Colonic mucosa (tissue), 4 donors: ENCODE data around the gene SELENOH. TPM values are rescaled to one million over a fixed set of nuclear protein-coding genes. Genes with fewer than 3 reads are reported as not detected.

ENCODE experiments used
- DNase-seq: peaks from one replicate; pipeline ENCODE4 v3.0.0-alpha.2; 2020
- H3K27ac ChIP-seq: fragments of 200-600 bp; one replicate; pipeline ENCODE4 v1.8.0; 2021
- H3K27me3 ChIP-seq: fragments of 200-600 bp; one replicate; pipeline ENCODE4 v1.8.0; 2021
- H3K36me3 ChIP-seq: fragments of 200-600 bp; one replicate; pipeline ENCODE4 v1.8.0; 2021
- H3K4me1 ChIP-seq: fragments of 200-600 bp; one replicate; pipeline ENCODE4 v1.8.0; 2021; ENCODE audit warnings: mild to moderate bottlenecking
- H3K4me3 ChIP-seq: fragments of 200-600 bp; one replicate; pipeline ENCODE4 v1.8.0; 2021
- H3K9ac ChIP-seq, 2 donors: one replicate each; pipeline ENCODE4 v1.7.0; 2013; ENCODE audit warnings: control low read depth in 2 of 2, low read depth in 2 of 2, low read length in 2 of 2
- H3K9me3 ChIP-seq: fragments of 200-600 bp; one replicate; pipeline ENCODE4 v1.8.0; 2021
- CTCF ChIP-seq: fragments of 200-600 bp; IDR thresholded peaks from one replicate; pipeline ENCODE4 v1.8.0; 2022; ENCODE audit warnings: antibody characterized with exemption, mild to moderate bottlenecking
- intact Hi-C: fragments of 100-400 bp; cut with DNase I; formaldehyde crosslinking; loops from one replicate; pipeline ENCODE4 v1.14.1; 2022
- total RNA-seq, 2 donors: library from RNA; stranded (reverse); fragmentation: NEBNext Ultra II Directional in 1 of 2; extraction: Animal tissue kit (Norgen Biotek cat#: 25700) in 1 of 2; gene quantifications; one replicate each; pipeline ENCODE4 v1.2.1, GENCODE V29; 2021
- donor health status: healthy.
- donor health status: DM: no; HTN: no; CAD: no.
- donor health status: DM: no; HTN: no; CAD: no.

SELENOH gene
- total RNA-seq, 2 donors from 2014 or later, result 86.9 to 140 TPM

- H3K4me3 ChIP-seq, result no peak overlapping the region
- no peaks in the 10 kb centered on the region for H3K9me3 ChIP-seq
- H3K36me3 ChIP-seq, result no peaks in the 10 kb centered on the region
- no peak for DNase-seq
- H3K9ac ChIP-seq, result no peak overlapping the region
- no peaks in the 10 kb centered on the region for H3K27me3 ChIP-seq
- H3K4me1 ChIP-seq, result peaks cover 48% of the 10 kb centered on the region
- intact Hi-C loops, result no loop called here
- TF ChIP-seq CTCF, result no peak
- peak overlapping the region; percentile 52 for H3K27ac ChIP-seq
Measured at GRCh38 chr11:57788703-57789088, 47.4 kb downstream of the SELENOH start.

GRCh38 chr11:57791321-57792059 lies 50.2 kb downstream of the SELENOH start:
- TF ChIP-seq CTCF, result no peak
- Histone ChIP-seq H3K9me3 (no peaks in the 10 kb centered on the region), H3K27ac (peak overlapping the region; percentile 85), H3K4me1 (peaks cover 30% of the 10 kb centered on the region), H3K4me3 (no peak overlapping the region), H3K27me3 (no peaks in the 10 kb centered on the region), H3K36me3 (peaks cover 3% of the 10 kb centered on the region), H3K9ac (peak overlapping the region in 1 of 2 donors; percentile 76)
- intact Hi-C loops, result no loop called here
- DNase-seq, result no peak

GRCh38 chr11:57792060-57792541 lies 50.8 kb downstream of the SELENOH start:
- intact Hi-C loops, result no loop called here
- no peak overlapping the region for H3K4me3 ChIP-seq
- H3K36me3 ChIP-seq, result peaks cover 7% of the 10 kb centered on the region
- H3K9me3 ChIP-seq, result no peaks in the 10 kb centered on the region
- H3K9ac ChIP-seq, result peak overlapping the region; percentile 6 to 76
- H3K4me1 ChIP-seq, result peaks cover 24% of the 10 kb centered on the region
- H3K27ac ChIP-seq, result peak overlapping the region; percentile 85
- DNase-seq, result peak; percentile 76
- TF ChIP-seq CTCF, result no peak
- no peaks in the 10 kb centered on the region for H3K27me3 ChIP-seq

- intact Hi-C loops, result no loop called here
- H3K9me3 ChIP-seq, result no peaks in the 10 kb centered on the region
- peak; percentile 42 for DNase-seq
- peak overlapping the region in 1 of 2 donors; percentile 76 for H3K9ac ChIP-seq
- H3K4me1 ChIP-seq, result peaks cover 20% of the 10 kb centered on the region
- no peak overlapping the region for H3K4me3 ChIP-seq
- TF ChIP-seq CTCF, result no peak
- H3K27ac ChIP-seq, result peak overlapping the region; percentile 85
- no peaks in the 10 kb centered on the region for H3K27me3 ChIP-seq
- peaks cover 7% of the 10 kb centered on the region for H3K36me3 ChIP-seq
Measured at GRCh38 chr11:57792870-57793269, 51.6 kb downstream of the SELENOH start.

Other genes starting within 250 kb of the SELENOH start
- gene SLC43A1, start 225.8 kb upstream of the SELENOH start, total RNA-seq, result 10 to 100 TPM in 1 of 2 donors, 1 to 10 TPM in 1; 8.7 to 19.0 TPM
- gene TIMM10, start 210.7 kb upstream of the SELENOH start, total RNA-seq, result 10 to 100 TPM; 54.8 to 67.1 TPM
- gene SMTNL1, start 203.9 kb upstream of the SELENOH start, total RNA-seq, result not detected
- gene UBE2L6, start 173.8 kb upstream of the SELENOH start, total RNA-seq, result 10 to 100 TPM; 28.3 to 35.3 TPM
- gene SERPING1, start 143.8 kb upstream of the SELENOH start, total RNA-seq, result 10 to 100 TPM; 18.7 to 57.5 TPM
- under 1 TPM; 0.44 to 0.98 TPM for gene YPEL4, start 91.6 kb upstream of the SELENOH start, total RNA-seq
- gene CLP1, start 83.7 kb upstream of the SELENOH start, total RNA-seq, result 10 to 100 TPM; 13.5 to 14.9 TPM
- 10 to 100 TPM; 80.2 to 82.1 TPM for gene ZDHHC5, start 73.4 kb upstream of the SELENOH start, total RNA-seq
- 10 to 100 TPM; 10.6 to 14.0 TPM for gene MED19, start 29.3 kb upstream of the SELENOH start, total RNA-seq
- gene TMX2, start 28.9 kb upstream of the SELENOH start, total RNA-seq, result 100 to 1,000 TPM in 1 of 2 donors, 10 to 100 TPM in 1; 92.1 to 145 TPM
- not detected for gene BTBD18, start 10.3 kb downstream of the SELENOH start, total RNA-seq
- 100 to 1,000 TPM; 375 to 416 TPM for gene CTNND1, start 20.3 kb downstream of the SELENOH start, total RNA-seq